ENCODE results near the gene INTS6L.

INTS6L gene

DNA sequence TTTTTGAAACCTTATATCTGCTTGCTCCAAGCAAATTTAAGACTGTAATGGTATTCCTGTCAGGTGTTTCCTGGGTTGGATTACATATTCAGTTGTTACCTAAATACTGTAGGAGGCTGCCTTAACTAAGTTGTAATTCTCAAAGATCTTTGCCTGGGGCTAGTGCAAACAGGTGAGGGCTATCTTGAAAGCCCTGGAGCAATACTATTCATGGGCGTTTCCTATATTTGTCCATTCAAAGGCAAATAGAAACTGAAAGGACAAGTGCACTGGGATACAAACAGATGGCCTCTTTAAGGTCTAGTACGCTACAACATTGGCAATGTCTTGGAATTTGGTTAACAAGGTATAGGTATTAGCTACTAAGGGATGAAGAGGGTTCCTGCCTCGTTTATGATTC, 108.9 kb downstream of the INTS6L start:
- peak; percentile 3 for DNase-seq
